K562 (cell line): ENCODE data around the gene KPNB1.

Experiments used
- ESRRA ChIP-seq: fragments of 450-650 bp; IDR thresholded peaks from 2 replicates; pipeline ENCODE4 v1.6.1; 2014; ENCODE audit warnings: low read depth, mild to moderate bottlenecking, moderate library complexity, borderline replicate concordance
- SNRNP70 ChIP-seq: fragments of 200-400 bp; formaldehyde crosslinking; optimal IDR thresholded peaks from 2 replicates; pipeline ENCODE3; 2017; ENCODE audit warnings: low read depth, low read length
- ZBTB1 ChIP-seq: sonication (generic); formaldehyde crosslinking; IDR thresholded peaks from 2 replicates; pipeline ENCODE4 v1.8.1; 2023; ENCODE audit warnings: missing genetic modification reagents, low read depth, mild to moderate bottlenecking, borderline replicate concordance
- TF ChIP-seq, protein P1 (sequence below), 3 experiments: IDR thresholded peaks in 2 of 3; conservative IDR thresholded peaks in 1 of 3; 2 replicates each; pipeline ENCODE4 v1.5.1; 2011 to 2012; ENCODE audit warnings: low read length in 3 of 3, mild to moderate bottlenecking in 3 of 3, control low read depth in 2 of 3, improper control_type of control experiment in 1 of 3, inconsistent platforms in 1 of 3, low read depth in 1 of 3, mixed read lengths in 1 of 3, moderate library complexity in 1 of 3; ENCODE audit not compliant: insufficient read depth in 2 of 3
- TF ChIP-seq, protein P2 (sequence below), 2 experiments: fragments of 450-650 bp in 1 of 2; sonication (generic) in 1 of 2; formaldehyde crosslinking in 1 of 2; IDR thresholded peaks in 1 of 2; conservative IDR thresholded peaks in 1 of 2; 2 replicates each; pipeline versions ENCODE4 v1.6.1 to v1.8.1; 2016 to 2023; ENCODE audit warnings: mild to moderate bottlenecking in 2 of 2, moderate library complexity in 2 of 2, inconsistent platforms in 1 of 2, missing genetic modification reagents in 1 of 2

DNA sequence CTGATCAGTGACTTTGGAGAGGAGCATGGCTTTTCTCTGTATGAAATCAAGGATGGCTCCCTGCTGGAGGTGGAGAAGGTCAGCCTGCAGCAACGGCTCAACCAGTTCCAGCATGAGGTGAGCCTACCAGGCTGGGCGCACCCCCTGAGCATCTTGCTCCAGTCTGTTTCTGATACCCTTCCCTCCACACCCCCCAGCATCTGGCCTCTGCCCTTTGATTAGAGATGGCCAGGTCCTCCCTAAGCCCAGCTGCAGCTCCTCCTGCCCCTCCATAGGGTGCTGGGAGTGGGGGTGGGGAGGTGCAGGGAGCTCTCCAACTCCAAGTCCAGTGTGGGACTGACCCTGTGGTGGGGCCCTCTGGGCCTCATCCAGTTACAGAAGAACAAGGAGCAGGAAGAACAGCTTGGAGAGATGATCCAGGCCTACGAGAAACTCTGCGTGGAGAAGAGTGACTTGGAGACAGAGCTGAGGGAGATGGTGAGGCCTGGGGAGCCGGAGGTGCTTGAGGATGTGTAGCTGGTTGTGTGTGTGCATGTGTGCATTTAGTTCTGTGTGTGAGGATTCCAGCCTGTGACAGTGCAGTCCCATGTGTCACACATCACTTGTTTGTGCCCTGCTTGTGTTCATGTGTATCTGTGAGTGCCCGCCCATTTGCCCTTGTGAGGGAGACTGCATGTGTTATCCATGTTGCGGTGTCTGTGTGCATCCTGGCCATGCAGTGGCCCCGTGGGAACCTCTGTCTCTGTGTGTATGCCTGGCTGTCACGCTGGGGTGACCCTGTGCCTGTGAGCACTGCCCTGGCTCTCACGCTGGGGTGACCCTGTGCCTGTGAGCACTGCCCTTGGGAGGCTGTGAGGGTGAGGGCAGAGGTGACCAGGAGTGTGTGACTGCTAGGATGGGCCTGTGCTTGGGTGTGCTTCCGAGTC, 47.3 kb downstream of the KPNB1 start:
- TF ChIP-seq ESRRA (no peak), ZBTB1 (CRISPR knock-in tag) (no peak), SNRNP70 (no peak)
- TF ChIP-seq, protein P1, sequence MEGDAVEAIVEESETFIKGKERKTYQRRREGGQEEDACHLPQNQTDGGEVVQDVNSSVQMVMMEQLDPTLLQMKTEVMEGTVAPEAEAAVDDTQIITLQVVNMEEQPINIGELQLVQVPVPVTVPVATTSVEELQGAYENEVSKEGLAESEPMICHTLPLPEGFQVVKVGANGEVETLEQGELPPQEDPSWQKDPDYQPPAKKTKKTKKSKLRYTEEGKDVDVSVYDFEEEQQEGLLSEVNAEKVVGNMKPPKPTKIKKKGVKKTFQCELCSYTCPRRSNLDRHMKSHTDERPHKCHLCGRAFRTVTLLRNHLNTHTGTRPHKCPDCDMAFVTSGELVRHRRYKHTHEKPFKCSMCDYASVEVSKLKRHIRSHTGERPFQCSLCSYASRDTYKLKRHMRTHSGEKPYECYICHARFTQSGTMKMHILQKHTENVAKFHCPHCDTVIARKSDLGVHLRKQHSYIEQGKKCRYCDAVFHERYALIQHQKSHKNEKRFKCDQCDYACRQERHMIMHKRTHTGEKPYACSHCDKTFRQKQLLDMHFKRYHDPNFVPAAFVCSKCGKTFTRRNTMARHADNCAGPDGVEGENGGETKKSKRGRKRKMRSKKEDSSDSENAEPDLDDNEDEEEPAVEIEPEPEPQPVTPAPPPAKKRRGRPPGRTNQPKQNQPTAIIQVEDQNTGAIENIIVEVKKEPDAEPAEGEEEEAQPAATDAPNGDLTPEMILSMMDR (IDR thresholded peaks at IDR 0.05 in 2 of 3, conservative IDR thresholded peaks at IDR 0.05 in 1 of 3; ENCODE audit: insufficient read depth in 2 of 3, low read depth in 1 of 3, low read length in 3 of 3), result no peak
- TF ChIP-seq, protein P2, sequence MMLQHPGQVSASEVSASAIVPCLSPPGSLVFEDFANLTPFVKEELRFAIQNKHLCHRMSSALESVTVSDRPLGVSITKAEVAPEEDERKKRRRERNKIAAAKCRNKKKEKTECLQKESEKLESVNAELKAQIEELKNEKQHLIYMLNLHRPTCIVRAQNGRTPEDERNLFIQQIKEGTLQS (IDR thresholded peaks at IDR 0.05), result no peak
- TF ChIP-seq, protein P2 (CRISPR knock-in tag; conservative IDR thresholded peaks at IDR 0.05), result no peak
